Posterior cingulate gyrus (tissue), 11 donors: ENCODE data around the gene WFDC5.

Experiments used
- DNase-seq, 10 donors: peaks; one replicate each; pipeline versions ENCODE4 v3.0.0 to v3.0.0-alpha.2; 2020 to 2021; ENCODE audit warnings: mixed read lengths in 3 of 10
- intact Hi-C: fragments of 100-400 bp; cut with DNase I; formaldehyde crosslinking; loops from one replicate; pipeline ENCODE4 v1.15.1; 2023

Gene WFDC5

GRCh38 chr20:45117581-45117980 is 2.6 kb upstream of the WFDC5 start:
- no peak for DNase-seq
- intact Hi-C loops = no loop called here

DNA sequence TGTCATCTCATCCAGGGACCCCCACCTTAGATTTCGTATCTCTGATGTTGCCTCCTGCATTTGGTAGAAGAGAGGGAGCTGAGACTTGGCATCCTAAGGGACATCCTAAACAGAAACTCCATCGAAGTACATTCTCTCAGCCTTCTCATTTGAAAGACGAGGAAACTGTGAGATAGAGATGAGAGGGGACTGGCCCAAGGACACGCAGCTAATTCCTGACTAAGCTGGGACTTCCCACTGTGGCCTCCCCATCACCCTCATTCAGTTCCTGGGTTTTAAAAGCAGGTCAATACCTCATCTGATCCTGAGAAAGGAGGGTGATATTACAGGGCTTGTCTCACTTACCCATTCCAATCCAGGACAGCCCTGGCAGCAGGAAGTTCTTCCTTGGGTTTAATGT is 855 bp upstream of the WFDC5 start:
- intact Hi-C loops = no loop called here
- no peak for DNase-seq

DNA sequence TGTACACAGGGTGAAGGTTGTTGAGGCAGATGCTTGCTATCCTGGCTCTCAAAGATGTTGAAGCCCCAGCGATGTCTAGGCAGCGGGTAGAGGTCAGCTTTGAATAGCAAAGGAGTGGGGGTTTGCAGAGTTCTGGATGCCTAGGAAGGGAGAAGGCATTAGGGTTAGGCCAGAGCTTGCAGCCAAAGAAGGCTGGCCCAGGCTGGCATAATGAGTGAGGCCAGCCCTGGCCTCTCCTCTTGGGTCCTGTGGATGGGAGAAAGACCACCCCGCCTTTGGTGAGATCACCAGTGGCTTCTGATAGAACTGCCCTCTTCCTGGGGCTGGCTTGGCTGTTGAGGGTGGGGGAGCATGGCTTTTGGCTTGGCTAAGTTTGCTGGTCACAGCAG is 406 bp upstream of the WFDC5 start:
- no peak for DNase-seq
- intact Hi-C loops = no loop called here

DNA sequence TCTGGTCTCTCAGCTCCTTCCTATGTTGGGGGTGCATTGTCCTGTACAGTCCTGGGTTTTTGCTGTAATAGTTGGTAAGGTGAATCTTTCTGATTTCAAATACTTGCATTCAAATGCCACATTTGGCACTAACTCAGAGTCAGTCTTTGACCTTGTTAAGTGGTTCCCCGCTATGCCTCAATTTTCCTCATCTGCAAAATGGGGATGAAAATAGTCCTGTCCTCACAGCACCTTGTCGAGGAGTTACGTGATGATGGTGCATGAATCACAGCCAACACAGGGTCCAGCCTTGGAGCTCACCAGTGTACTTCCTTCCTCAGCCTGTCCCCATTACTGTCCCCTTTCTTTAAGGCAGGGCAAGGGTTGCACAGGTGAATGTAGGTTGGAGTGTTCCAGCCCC is 1.1 kb downstream of the WFDC5 start:
- intact Hi-C loops = no loop called here

GRCh38 chr20:45112754-45113153 is 2.2 kb downstream of the WFDC5 start:
- intact Hi-C loops = no loop called here
- DNase-seq = no peak

More for the DNA sequence above, 1.1 kb downstream of the WFDC5 start:
- DNase-seq = no peak

- intact Hi-C loops = no loop called here
Measured at GRCh38 chr20:45111799-45112471, 3.0 kb downstream of the WFDC5 start.

GRCh38 chr20:45111285-45111684 is 3.7 kb downstream of the WFDC5 start:
- DNase-seq = no peak

More at GRCh38 chr20:45111799-45112471, 3.0 kb downstream of the WFDC5 start:
- no peak for DNase-seq

DNA sequence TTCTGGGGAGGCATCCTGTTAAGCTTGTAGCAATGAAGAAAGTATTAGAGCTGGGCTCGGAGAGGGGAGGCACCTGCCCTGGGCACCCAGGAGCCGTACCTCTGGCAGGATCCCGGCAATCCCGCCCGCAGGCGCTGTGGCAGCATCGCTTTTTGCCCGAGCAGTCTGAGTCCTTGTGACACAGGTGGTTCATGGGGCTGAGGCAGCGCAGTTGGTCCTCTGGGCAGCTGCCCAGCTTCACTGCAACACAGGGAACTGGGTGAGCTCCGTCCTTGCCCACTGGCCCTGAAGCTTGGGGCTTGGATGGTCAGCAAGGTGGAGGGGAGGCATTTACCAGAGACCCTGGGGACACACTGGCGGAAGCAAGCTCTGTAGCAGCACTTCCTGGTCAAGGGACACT is 4.7 kb downstream of the WFDC5 start:
- intact Hi-C loops = no loop called here
- DNase-seq = no peak

More at GRCh38 chr20:45111285-45111684, 3.7 kb downstream of the WFDC5 start:
- intact Hi-C loops = no loop called here

GRCh38 chr20:45109634-45110033 is 5.3 kb downstream of the WFDC5 start:
- no peak for DNase-seq

GRCh38 chr20:45105317-45105716 is 9.7 kb downstream of the WFDC5 start:
- DNase-seq = no peak
- intact Hi-C loops = no loop called here

More at GRCh38 chr20:45109634-45110033, 5.3 kb downstream of the WFDC5 start:
- intact Hi-C loops = no loop called here

DNA sequence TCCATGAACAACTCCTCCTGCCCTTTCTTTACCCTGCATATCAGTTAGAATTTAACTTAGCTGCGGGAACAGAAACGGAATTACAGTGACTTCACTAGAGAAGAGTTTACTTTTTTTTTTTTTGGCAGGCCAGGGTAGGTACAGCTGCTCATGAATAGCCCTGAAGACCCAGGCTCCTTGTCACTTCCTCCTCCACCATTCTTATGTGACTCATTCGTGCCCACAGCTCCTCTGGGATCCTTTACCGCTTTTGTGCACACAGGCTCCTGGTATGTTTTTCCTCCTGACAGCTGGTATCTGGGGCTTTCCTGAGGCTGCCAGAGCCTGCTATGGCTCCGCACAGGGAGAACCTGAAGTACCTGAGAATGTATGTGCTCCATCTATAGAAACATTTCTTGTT is 10.2 kb downstream of the WFDC5 start:
- peak in 6 of 10 donors; percentile 27 to 90 (median 64) for DNase-seq
- intact Hi-C loops = no loop called here

- intact Hi-C loops = no loop called here
- no peak for DNase-seq
Measured at GRCh38 chr20:45103072-45103471, 11.9 kb downstream of the WFDC5 start.

GRCh38 chr20:45101333-45101850 is 13.6 kb downstream of the WFDC5 start:
- DNase-seq = no peak
- intact Hi-C loops = no loop called here

DNA sequence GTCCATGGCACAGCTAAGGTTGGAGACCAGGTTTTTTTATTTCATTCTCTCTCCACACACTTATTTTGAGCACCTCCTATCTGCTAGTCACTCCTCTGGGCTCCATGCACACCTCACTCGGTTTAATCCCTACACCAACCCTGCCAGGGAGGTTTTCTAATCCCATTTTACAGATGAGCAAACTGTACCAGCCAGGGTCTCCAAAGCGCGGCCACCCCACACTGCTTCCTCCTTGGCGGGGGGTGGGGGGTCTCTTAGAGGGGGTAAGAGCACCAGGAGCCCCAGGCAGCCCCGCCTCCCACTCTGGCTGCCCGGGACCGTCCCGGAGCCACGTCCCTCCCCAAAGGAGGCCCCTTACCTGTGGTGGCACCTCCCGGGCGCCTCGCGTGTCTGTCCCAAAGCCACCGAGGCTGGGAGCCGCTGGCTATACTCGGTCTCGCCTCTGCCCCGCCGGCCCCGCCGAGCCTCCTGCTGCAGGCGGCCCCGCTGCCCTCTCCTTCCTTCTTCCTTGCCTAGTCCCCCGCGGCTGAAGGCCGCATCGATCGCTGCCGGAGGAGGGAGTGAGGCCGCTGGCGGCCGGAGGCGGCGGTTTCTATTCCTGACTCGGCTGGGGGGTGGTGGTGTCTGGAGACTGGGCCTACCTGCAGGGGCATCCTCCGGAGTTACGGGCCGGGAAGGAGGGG is 14.3 kb downstream of the WFDC5 start, which contains the start of gene KCNS1:
Gene KCNS1 (minus strand): TSS at position 565 of the 683 bp plus-strand sequence. CDS start 1,891 bp downstream, outside the sequence.
- intact Hi-C loops = no loop called here
- peak in 6 of 10 donors; percentile 37 to 92 (median 68) for DNase-seq

DNA sequence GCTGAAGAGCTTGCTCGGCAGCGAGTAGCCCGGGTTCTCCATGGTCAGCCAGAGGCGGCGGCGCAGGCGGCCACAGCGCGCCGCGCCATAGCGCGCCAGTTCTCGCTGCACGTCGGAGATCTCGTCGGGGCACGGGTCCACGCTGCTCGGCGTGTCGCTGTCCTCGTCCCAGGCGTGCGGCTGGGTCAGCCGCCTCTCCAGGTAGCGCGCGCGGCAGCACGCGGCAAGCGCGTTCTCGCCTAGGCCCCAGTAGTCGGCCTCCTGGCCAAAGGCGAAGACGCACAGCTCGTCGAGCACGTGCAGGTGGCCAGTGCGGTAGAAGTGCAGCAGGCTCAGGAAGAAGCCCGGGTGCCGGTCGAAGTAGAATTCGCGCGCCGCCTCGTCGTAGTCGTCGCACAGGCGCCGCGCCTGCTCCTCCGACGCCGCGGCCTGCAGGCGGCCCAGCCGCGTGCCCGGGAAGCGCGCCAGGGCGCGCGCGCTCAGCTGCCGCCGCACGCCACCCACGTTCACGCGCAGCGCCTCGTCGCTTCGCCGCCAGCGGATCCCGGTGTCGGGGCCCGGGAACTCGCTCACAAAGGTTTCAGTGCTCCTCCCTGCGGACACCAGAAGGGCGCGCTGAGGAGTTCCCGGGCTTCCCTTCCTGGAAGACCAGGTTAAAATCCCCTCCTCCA is 16.7 kb downstream of the WFDC5 start:
- peak in 3 of 10 donors; percentile 17 to 84 (median 77) for DNase-seq
- intact Hi-C loops = loop anchor here (5.0 kb wide), 1 partner anchor 194 kb away; no protein-coding TSS in a partner anchor

DNA sequence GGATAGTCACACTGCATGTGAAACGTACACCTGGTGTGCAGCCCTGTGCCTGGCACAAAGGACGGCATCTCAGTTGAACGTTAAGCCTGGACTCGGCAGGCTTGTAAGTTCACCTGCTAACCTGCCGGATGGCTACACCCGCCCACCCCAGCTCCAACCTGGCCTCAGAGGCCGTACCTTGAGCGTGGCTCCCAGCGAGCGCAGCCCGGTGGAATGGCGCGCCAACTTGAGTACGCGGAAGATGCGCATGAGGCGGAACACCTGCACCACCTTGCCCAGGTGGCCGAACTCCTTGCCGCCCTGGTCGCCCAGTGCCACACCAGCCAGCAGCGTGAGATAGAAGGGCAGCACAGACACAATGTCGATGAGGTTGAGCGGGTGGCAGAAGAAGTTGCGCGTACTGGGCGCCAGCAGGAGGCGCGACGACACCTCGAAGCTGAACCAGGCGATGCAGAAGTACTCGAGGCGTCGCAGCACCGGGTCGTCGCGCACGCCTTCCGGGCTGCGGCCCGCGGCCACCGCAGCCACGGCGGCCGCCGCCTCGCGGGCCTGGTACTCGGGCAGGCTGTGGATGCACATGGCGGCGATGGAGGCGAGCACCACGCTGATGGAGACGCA is 17.4 kb downstream of the WFDC5 start:
- intact Hi-C loops = loop anchor here (5.0 kb wide), 1 partner anchor 195 kb away; no protein-coding TSS in a partner anchor

GRCh38 chr20:45096781-45097180 is 18.2 kb downstream of the WFDC5 start:
- intact Hi-C loops = loop anchor here (5.0 kb wide), 1 partner anchor 196 kb away; no protein-coding TSS in a partner anchor
- peak in 7 of 10 donors; percentile 33 to 91 (median 66) for DNase-seq

More for the DNA sequence above, 17.4 kb downstream of the WFDC5 start:
- DNase-seq = peak in 3 of 10 donors; percentile 14 to 85 (median 67)

GRCh38 chr20:45095805-45096238 is 19.2 kb downstream of the WFDC5 start:
- DNase-seq = peak in 6 of 10 donors; percentile 41 to 88 (median 59)
- intact Hi-C loops = loop anchor here (1.0 to 5.0 kb wide), 2 partner anchors 52 to 196 kb away; no protein-coding TSS in a partner anchor

DNA sequence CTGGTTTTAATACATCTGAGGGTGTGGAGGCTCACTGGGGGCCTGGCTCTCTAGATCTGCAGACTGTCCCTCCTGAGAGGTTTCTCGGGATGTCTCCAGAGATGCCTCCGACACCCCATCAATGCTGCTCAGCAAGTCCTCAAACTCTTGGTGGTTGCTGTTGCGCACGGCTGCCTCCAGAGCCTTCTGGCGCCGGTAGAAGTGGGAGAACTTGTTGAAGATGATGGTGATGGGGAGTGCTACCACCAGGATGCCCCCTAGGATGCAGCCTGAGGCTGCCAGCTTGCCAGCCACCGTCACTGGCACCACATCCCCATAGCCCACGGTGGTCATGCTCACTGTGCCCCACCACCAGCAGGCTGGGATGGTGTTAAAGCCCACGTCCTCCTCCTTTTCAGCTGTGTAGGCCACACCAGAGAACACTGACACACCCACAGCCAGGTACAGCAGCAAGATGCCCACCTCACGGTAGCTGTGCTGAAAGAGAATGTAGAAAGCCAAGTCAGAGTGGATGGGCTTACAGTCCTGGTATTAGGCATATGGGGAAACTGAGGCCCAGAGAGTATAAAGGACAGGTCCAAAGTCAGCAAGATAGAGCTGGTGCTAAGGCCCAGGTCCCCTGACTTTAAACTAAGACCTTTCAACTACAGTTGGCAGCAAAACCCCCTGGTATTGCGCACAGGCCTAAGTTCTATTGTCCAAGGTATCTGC is 20.0 kb downstream of the WFDC5 start:
- peak in 1 of 10 donors; percentile 74 for DNase-seq
- intact Hi-C loops = loop anchor here (1.0 to 5.0 kb wide), 2 partner anchors 51 to 197 kb away; no protein-coding TSS in a partner anchor
